ENCODE data around the gene RYK.

- TF ChIP-seq POLR2A (IDR thresholded peaks at IDR 0.05; ENCODE audit: low read length) (no peak), GATA1 (IDR thresholded peaks at IDR 0.05; ENCODE audit: low read depth, low read length) (no peak)
These were observed 114.1 kb downstream of the RYK start for GRCh38 chr3:134136604-134137003.

All from erythroblast (primary cell).